Left lung (tissue), 10 donors: ENCODE results near the gene TIMM29. TPM values are rescaled to one million over a fixed set of nuclear protein-coding genes. Genes with fewer than 3 reads are reported as not detected.

Source experiments
- ATAC-seq: fragments of 200-7000 bp; cut with Tn5 transposase; one replicate; pipeline ENCODE4 v1.9.1; 2020; ENCODE audit warnings: moderate library complexity
- DNase-seq, 4 donors: peaks; one replicate each; pipeline ENCODE4 v3.0.0-alpha.2; 2013 to 2020
- H3K27ac ChIP-seq, 2 donors: fragments of 200-600 bp; sonication (generic) in 1 of 2; one replicate each; pipeline versions ENCODE4 v1.5.0 to v1.8.0; 2020 to 2021
- H3K27me3 ChIP-seq, 2 donors: fragments of 200-600 bp; sonication (generic) in 1 of 2; one replicate each; pipeline versions ENCODE4 v1.5.0 to v1.8.0; 2020 to 2021
- H3K36me3 ChIP-seq, 2 donors: fragments of 200-600 bp; sonication (generic) in 1 of 2; one replicate each; pipeline versions ENCODE4 v1.5.0 to v1.8.0; 2020 to 2021
- H3K4me1 ChIP-seq, 2 donors: fragments of 200-600 bp; one replicate each; pipeline ENCODE4 v1.8.0; 2021
- H3K4me3 ChIP-seq, 2 donors: fragments of 200-600 bp; sonication (generic) in 1 of 2; one replicate each; pipeline versions ENCODE4 v1.5.0 to v1.8.0; 2020 to 2021; ENCODE audit warnings: mild to moderate bottlenecking in 1 of 2
- H3K9me3 ChIP-seq, 2 donors: fragments of 200-600 bp; sonication (generic) in 1 of 2; one replicate each; pipeline versions ENCODE4 v1.5.0 to v1.8.0; 2020 to 2021
- CTCF ChIP-seq, 2 donors: fragments of 200-600 bp; sonication (generic) in 1 of 2; IDR thresholded peaks; one replicate each; pipeline versions ENCODE4 v1.5.0 to v1.8.0; 2021; ENCODE audit warnings: antibody characterized with exemption in 2 of 2
- intact Hi-C, 2 donors: fragments of 100-400 bp; cut with DNase I; formaldehyde crosslinking; loops; one replicate each; pipeline versions ENCODE4 v1.11.2 to v1.14.2; 2022
- polyA plus RNA-seq, 6 donors: library from polyadenylated mRNA; unstranded; fragments of 120-200 nt; gene quantifications; one replicate each; pipeline ENCODE4 v1.2.1, GENCODE V29; 2013; ENCODE audit not compliant: insufficient read length in 6 of 6
- total RNA-seq, 2 donors: library from RNA; stranded (reverse); fragmentation: NEBNext Ultra II Directional; extraction: Animal tissue kit (Norgen Biotek cat#: 25700); gene quantifications; one replicate each; pipeline ENCODE4 v1.2.1, GENCODE V29; 2021
- donor health status: DM: no; HTN: yes; CAD: no.
- donor health status: DM: no; HTN: no; CAD: no.

The TIMM29 gene
- total and polyA plus RNA-seq, 8 donors = 18.8 to 28.5 (median 25.3) TPM

- TF ChIP-seq CTCF (IDR thresholded peaks at IDR 0.05) = no peak
- Histone ChIP-seq H3K27ac (no peak overlapping the region), H3K9me3 (no peaks in the 10 kb centered on the region), H3K4me1 (no peaks in the 10 kb centered on the region), H3K36me3 (no peaks in the 10 kb centered on the region), H3K4me3 (no peak overlapping the region), H3K27me3 (no peaks in the 10 kb centered on the region)
- ATAC-seq = no peak
- intact Hi-C loops = no loop called here
- DNase-seq = no peak
Observed at GRCh38 chr19:10885201-10886169, 43.1 kb upstream of the TIMM29 start.

DNA sequence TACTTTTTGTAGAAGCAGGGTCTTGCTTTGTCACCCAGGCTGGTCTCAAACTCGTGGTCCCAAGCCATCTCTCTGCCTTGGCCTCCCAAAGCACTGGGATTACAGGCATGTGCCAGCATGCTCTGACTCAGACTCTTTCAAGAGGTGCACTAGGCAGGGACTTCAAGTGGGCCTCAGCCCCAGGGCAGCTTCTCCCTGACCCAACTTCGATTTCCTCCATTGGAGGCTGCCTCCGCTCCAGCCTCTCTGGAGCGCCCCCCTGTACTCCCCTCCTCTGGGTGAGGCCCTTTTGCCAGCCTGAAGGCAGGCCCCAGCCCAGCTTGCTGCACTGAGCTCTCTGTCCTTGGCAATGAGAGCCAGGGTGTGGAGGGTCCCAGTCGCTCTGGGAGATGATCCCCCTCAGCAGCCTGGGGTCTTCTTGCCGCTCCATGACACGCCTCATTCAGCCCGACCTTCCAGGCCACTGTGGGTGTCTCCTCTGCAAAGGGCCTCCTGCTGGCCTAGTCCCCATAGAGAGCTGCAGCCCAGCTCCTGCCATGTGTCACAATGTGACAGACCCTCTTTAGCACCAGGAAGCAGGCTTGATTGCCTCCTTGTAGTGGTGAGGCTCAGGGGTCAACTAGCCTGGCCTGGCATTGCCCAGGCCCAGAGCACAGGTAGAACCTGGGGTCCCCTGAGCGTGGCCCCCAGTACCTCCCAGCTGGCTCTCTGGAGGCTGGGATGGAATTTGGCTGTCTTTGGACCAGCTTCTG, 40.8 kb upstream of the TIMM29 start:
- Histone ChIP-seq H3K27ac (no peak overlapping the region), H3K9me3 (no peaks in the 10 kb centered on the region), H3K27me3 (no peaks in the 10 kb centered on the region), H3K4me1 (no peaks in the 10 kb centered on the region), H3K4me3 (no peak overlapping the region), H3K36me3 (no peaks in the 10 kb centered on the region)
- TF ChIP-seq CTCF (IDR thresholded peaks at IDR 0.05) = no peak
- DNase-seq (no peak), ATAC-seq (peak; percentile 67)
- intact Hi-C loops = no loop called here

DNA sequence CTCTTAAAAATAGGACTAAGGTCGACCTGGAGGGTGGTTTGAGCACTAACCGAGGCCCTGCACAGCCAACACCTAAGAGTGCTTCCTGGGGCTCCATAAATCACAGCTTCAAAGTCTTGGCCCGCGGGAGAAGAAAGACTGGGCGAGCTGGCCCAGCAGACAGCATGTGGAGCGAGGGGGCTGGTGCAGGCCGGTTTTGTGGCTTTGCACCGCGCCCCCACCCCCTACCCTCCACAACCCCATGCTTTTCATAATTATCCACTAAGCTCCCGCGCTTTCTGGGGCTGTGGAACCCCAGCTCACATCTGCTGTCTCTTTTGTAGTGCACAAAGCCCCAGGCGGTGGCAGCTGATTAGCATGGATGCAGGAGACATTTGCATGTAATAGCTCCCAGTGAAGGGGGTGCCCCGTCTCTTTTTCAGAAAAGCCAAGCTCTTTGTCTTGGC, 40.2 kb upstream of the TIMM29 start:
- intact Hi-C loops = no loop called here
- ATAC-seq = no peak
- DNase-seq = no peak

DNA sequence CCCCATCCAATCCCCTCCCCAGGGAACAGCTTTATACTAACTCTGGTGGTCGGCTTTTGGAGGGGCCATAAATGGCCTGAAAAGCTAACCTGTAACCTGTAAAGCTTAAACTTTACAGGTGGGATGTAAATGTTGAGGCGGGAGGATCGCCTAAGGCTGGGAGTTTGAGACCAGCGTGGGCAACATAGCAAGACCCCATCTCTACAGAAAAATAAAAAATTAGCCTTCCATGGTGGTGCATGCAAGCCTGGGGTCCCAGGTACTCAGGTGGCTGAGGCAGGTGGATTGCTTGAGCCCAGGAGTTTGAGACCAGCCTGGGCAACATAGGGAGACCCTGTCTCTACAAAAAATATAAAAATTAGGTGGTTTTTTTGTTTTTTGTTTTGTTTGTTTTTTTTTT, 38.7 kb upstream of the TIMM29 start:
- H3K27me3 ChIP-seq = no peaks in the 10 kb centered on the region
- no peak for TF ChIP-seq CTCF (IDR thresholded peaks at IDR 0.05)
- ATAC-seq = no peak
- H3K4me3 ChIP-seq = no peak overlapping the region
- no peak overlapping the region for H3K27ac ChIP-seq
- H3K4me1 ChIP-seq = no peaks in the 10 kb centered on the region
- H3K9me3 ChIP-seq = no peaks in the 10 kb centered on the region
- intact Hi-C loops = no loop called here
- no peak for DNase-seq
- no peaks in the 10 kb centered on the region for H3K36me3 ChIP-seq

More for the DNA sequence above, 40.2 kb upstream of the TIMM29 start:
- H3K9me3 ChIP-seq = no peaks in the 10 kb centered on the region
- no peak overlapping the region for H3K27ac ChIP-seq
- H3K4me1 ChIP-seq = no peaks in the 10 kb centered on the region
- no peaks in the 10 kb centered on the region for H3K27me3 ChIP-seq
- no peak overlapping the region for H3K4me3 ChIP-seq
- no peak for TF ChIP-seq CTCF (IDR thresholded peaks at IDR 0.05)
- H3K36me3 ChIP-seq = no peaks in the 10 kb centered on the region
